Anterior cingulate cortex (tissue), 58 donors: ENCODE measurements around the gene ARTN.

ENCODE experiments used
- DNase-seq, 58 donors: peaks; one replicate each; lab custom pipeline; 2025; lab: John Stamatoyannopoulos, UW

ARTN gene

DNA sequence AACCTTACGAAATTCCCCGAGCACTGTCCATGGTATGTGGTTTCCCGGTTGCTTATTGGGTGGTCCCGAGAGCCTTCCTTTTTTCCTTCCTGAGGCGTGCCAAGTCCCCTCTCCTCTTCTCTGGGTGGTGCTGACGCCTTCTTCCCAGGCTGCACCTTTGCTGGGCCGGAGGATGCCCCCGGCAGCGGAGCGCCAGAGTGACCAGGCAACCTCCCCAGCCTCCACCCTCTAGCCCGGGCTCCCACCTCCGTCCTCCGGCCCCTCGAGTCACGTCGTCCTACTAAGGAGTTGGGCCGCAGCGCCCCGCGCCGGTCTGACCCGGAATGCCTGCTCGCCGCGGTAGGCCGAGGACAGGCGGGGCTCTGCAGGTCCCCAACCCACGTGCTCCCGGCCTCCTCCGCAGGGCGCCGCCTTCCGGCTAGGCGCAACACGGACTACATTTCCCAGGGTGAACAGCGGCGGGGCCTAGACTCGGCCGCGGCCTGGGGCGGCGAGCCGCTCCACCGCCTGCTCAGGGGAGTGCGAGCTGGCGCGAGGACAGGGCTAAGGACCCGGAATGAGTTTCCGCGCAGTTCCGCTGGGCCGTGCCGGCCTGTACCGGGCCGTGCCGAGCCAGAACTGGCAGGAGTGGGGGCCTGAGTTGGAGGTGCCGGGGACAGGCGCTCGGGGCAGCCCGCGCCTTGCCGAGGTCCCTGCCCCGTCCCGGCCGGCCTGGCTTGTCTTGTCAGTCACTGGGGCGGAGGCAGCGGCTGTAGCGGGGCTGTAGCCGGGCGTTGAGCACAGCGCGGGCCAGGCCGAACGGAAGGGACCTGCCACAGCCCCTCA, 12.8 kb downstream of the ARTN start, which contains the start of gene IPO13:
IPO13 (plus strand) TSS at position 715 of the 825 bp plus-strand sequence. CDS start 651 bp downstream, outside the sequence.
- peak; percentile 72 to 98 (median 95) for DNase-seq

- DNase-seq, result peak in 9 of 58 donors; percentile 22 to 58 (median 46)
Observed at GRCh38 chr1:43947061-43947873, 13.7 kb downstream of the ARTN start.

GRCh38 chr1:43947874-43948437, 14.4 kb downstream of the ARTN start:
- peak in 3 of 58 donors; percentile 38 to 54 (median 40) for DNase-seq

- DNase-seq, result peak in 2 of 58 donors; percentile 15 to 36
Observed at GRCh38 chr1:43949678-43950077, 16.1 kb downstream of the ARTN start.

GRCh38 chr1:43951021-43951985, 17.7 kb downstream of the ARTN start:
- no peak for DNase-seq

DNA sequence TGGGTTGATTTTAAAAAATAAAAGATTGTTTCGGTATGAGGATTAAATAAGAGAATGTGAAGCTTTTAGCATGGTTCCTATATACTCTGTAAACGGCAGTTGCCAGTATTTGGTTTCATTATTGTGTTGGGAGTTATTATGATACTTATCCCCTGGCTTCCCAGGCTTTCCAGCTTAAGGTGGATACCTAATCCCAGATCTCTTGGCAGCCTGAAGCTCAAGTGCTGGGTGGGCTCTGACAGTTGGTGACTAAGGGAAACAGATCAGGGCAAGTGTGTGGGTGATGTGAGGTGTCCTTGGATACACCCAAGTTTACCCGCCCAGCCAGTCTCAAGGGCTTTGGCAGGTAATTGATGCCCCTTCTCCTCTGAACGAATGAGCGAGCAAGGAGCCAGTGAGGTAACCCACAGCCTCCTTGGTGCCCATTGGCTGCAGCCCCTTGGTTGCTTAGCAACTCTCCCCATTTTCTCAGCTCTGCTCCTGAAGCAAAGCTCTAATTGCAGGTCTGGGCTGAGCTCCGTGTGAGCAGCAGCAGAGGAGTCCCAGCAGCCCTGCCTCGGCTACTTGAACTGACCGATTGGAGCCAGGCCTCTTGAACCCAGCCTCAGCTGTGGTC, 19.2 kb downstream of the ARTN start:
- DNase-seq, result peak in 38 of 58 donors; percentile 20 to 80 (median 41)

DNA sequence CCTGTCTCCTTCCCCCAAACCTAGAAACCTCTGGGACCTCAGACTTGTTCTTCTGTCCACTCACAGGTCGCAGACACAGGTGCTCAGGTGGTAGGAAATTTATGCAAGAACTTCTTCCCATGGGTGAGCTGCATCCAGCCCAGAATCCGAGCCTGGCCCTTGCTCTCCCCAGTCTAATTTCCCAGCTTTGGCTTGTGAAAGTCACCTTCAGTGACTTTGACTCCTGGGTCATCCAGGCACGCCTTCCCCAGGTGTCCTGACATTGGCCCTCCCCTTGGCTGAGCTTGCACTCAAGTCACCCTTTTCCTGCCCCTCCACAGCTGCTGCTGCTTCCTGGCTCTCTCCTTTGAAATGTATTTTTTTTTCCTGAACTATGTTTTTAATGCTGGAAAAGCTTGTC, 19.8 kb downstream of the ARTN start:
- DNase-seq, result no peak

DNA sequence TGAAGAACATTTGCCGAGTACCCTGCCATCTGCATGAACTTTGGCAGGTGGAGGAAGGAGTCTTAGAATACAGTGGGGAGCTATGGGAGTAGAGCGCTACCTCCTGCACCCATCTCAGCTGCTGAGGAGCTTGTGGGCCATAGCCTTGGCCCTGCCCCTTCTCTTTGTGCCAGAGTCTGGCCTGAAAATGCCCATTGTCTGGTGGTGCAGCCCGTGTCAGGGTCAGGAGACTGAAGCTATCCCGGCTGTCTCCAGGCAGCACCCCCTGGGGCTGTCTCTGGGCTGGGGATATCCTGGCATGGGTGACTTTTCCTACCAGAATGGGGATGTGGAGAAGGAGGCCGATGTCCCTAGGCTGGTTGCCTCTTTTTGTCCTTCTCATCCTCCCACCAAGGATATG, 20.4 kb downstream of the ARTN start:
- peak in 47 of 58 donors; percentile 21 to 94 (median 76) for DNase-seq

DNA sequence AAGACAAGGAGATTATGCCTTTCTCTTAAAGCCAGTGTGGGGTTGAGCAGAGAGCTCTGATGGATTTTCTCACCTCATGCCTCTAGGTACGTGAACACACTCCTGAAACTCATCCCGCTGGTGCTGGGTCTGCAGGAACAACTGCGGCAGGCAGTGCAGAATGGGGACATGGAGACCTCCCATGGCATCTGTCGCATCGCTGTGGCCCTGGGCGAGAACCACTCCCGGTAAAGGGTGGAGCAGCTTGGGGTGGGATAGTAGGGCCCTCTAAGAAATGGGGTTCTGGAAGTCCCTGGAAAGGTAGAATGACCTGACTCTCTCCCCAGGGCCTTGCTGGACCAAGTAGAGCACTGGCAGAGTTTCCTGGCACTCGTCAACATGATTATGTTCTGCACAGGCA, 22.6 kb downstream of the ARTN start:
- DNase-seq, result no peak

GRCh38 chr1:43957407-43958040, 23.9 kb downstream of the ARTN start:
- DNase-seq, result peak in 2 of 58 donors; percentile 21 to 36

DNA sequence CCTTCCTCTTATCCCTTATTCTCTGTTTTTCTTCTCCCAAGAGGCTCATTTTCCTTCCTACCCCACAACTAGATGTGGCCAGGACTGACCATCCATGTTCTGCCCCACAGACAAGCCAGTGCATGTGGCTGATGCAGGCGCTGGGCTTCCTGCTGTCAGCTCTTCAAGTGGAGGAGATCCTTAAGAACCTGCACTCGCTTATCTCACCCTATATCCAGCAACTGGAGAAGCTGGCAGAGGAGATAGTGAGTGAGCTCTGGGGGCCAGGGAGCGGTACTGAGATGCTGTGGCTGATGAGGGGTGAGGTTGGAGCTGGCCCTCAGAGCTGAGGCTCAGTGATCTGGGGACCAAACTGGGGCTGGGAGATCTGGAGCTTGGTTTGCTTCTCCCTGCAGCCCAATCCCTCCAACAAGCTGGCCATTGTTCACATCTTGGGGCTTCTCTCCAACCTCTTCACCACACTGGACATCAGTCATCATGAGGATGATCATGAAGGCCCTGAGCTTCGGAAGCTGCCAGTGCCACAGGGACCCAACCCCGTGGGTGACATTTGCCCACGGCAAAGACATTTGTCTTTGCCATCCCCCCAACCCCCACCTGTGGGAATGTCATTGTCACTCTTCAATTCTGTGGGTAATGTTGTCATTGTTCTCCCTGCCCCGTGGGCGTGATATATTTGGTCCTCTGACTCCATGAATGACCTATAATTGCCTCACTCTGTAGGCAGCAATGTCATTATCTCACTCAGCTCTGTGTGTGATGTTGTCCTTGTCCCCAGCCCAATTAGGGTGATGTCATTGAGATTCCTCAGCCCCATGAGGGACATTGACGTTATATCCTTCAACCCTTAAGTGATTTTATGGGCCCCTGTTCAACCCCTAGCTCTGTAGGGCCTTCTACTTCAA, 25.0 kb downstream of the ARTN start:
- DNase-seq, result peak in 6 of 58 donors; percentile 15 to 41 (median 24)

DNA sequence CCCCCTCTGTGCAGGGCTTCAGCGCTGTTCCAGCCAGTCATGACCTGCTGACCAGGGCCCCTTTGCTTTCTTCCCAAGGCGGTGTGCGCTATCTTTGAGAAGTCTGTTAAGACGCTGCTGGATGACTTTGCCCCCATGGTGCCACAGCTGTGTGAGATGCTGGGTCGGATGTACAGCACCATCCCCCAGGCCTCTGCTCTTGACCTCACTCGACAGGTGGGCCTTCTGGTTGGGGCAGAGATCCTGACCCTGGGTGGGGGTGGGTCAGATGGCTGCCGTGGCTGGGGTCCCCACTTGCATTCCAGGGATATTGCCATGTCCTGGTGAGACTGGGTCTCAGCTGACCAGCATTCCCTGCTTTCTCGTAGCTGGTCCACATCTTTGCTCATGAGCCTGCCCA, 27.2 kb downstream of the ARTN start:
- DNase-seq, result no peak

DNA sequence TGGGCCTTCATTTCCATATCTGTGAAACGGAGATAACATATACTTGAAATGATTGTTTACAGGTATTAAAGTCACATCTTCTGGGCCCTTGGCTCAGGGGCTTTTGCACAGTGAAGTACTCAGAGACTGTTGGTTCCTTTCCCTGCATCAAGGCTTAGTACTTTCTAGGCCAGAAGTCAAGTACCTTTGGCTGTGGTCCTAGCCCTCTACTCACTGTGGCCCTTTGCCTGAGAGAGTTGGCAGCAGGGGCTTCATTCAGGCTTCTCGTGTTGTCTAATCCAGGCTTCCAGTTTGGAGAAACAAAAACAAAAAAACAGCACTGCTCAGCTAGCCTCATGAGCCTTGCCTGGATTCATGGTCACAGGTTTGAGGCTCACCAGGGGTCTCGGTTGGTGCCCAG, 28.1 kb downstream of the ARTN start:
- peak in 5 of 58 donors; percentile 13 to 35 (median 17) for DNase-seq

- peak in 19 of 58 donors; percentile 12 to 74 (median 34) for DNase-seq
Observed at GRCh38 chr1:43962324-43962723, 28.7 kb downstream of the ARTN start.

DNA sequence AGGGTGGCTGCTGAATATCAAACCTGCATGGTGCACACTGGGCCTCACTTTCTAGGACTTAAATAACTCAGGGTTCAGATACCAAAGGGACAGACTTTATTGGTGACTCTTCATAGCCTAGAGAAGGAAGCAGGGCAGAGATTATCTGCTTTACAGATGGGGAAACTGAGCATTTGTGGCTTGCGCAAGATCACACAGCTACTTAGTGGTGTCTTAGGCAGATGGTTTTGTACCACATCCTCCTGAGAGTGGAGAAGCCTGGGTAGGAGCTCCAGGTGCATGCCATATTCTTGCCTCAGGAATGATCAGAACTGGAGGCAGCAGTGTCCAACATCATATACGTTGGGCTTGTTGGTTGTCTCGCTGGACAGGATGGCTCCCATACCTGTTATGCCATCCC, 29.4 kb downstream of the ARTN start:
- no peak for DNase-seq

GRCh38 chr1:43963890-43964289, 30.3 kb downstream of the ARTN start:
- DNase-seq, result no peak

DNA sequence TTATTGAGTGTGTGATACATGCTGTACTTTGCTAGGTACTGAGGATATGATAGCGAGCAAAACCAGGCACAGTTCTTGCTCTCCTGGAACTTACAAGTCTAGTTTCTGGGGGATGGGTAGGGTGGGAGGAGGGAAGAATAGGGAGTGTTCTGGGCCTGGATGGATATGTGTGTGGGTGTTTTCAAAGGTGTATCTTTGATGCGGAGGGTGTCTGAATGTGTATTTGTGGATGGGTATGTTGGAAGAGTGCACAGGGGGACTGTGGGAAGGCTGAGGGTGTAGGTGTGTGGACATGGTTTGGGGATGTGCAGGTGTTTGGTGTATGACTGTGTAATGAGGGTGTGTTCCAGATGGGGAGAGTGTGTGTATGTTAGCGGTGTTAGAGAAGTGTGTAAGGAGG, 31.7 kb downstream of the ARTN start:
- DNase-seq, result no peak
